GM18508 (cell line): ENCODE measurements around the gene ADGRD1.

Experiments
- ATAC-seq: cut with Tn5 transposase; IDR thresholded peaks from one replicate; pipeline ENCODE4 v1.9.1; 2021; ENCODE audit warnings: moderate number of reproducible peaks; ENCODE audit not compliant: insufficient read depth, unreplicated experiment

The ADGRD1 gene

GRCh38 chr12:131139363-131140068 is 185.8 kb downstream of the ADGRD1 start:
- no peak for ATAC-seq

GRCh38 chr12:131140069-131140435 is 186.3 kb downstream of the ADGRD1 start:
- no peak for ATAC-seq

- ATAC-seq = no peak
These were observed 187.0 kb downstream of the ADGRD1 start for GRCh38 chr12:131140697-131141096.

- no peak for ATAC-seq
These were observed 187.8 kb downstream of the ADGRD1 start for GRCh38 chr12:131141514-131141913.

GRCh38 chr12:131142891-131143657 is 189.4 kb downstream of the ADGRD1 start:
- no peak for ATAC-seq

- ATAC-seq = no peak
These were observed 192.5 kb downstream of the ADGRD1 start for GRCh38 chr12:131146173-131146675.

- no peak for ATAC-seq
These were observed 193.6 kb downstream of the ADGRD1 start for GRCh38 chr12:131147293-131147692.

- no peak for ATAC-seq
These were observed 194.2 kb downstream of the ADGRD1 start for GRCh38 chr12:131147894-131148293.

- ATAC-seq = no peak
These were observed 198.0 kb downstream of the ADGRD1 start for GRCh38 chr12:131151558-131152345.

GRCh38 chr12:131152587-131152986 is 198.9 kb downstream of the ADGRD1 start:
- no peak for ATAC-seq

- ATAC-seq = no peak
These were observed 199.3 kb downstream of the ADGRD1 start for GRCh38 chr12:131153016-131153415.

GRCh38 chr12:131153956-131154355 is 200.2 kb downstream of the ADGRD1 start:
- ATAC-seq = no peak

GRCh38 chr12:131155131-131155530 is 201.4 kb downstream of the ADGRD1 start:
- no peak for ATAC-seq

GRCh38 chr12:131157743-131158142 is 204.0 kb downstream of the ADGRD1 start:
- no peak for ATAC-seq

- ATAC-seq = no peak
These were observed 206.0 kb downstream of the ADGRD1 start for GRCh38 chr12:131159660-131160059.

GRCh38 chr12:131162113-131162512 is 208.4 kb downstream of the ADGRD1 start:
- ATAC-seq = no peak

GRCh38 chr12:131163189-131163738 is 209.6 kb downstream of the ADGRD1 start:
- no peak for ATAC-seq

- no peak for ATAC-seq
These were observed 210.6 kb downstream of the ADGRD1 start for GRCh38 chr12:131164096-131164872.

- no peak for ATAC-seq
These were observed 213.0 kb downstream of the ADGRD1 start for GRCh38 chr12:131166717-131167116.

- no peak for ATAC-seq
These were observed 213.6 kb downstream of the ADGRD1 start for GRCh38 chr12:131167334-131167733.
